Measurements from ENCODE around the gene CREBL2. TPM values are rescaled to one million over a fixed set of nuclear protein-coding genes. Genes with fewer than 3 reads are reported as not detected.

The CREBL2 gene
- total RNA-seq, 1 donor from 2014 or later = 26.9 TPM

DNA sequence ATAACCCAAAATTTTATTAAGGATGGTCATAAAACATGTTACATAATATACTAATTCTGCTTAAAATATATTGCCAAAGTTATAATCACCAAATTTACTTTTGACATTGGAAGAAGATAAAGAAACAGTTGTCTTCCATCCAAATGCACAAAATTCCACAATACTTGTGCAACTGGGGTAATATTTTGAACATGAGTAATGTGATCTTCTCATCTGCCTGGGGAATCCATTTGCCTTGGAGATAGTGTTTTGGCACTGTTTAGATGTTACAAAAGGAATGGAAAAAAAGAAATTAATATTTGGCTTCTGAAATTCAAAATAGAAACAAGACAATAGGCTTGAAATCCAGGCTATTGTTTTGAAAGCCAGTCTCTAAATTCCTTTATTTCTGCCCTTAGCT lies 75.2 kb downstream of the CREBL2 start:
- peaks cover 12% of the 10 kb centered on the region for H3K4me1 Mint-ChIP-seq (ENCODE audit: unreplicated experiment)
- H3K9me3 Mint-ChIP-seq (ENCODE audit: unreplicated experiment) = no peaks in the 10 kb centered on the region
- no peak overlapping the region for H3K4me3 Mint-ChIP-seq (ENCODE audit: unreplicated experiment)
- no peaks in the 10 kb centered on the region for H3K27me3 Mint-ChIP-seq (ENCODE audit: unreplicated experiment)
- DNase-seq (ENCODE audit: low spot score) = no peak
- H3K27ac Mint-ChIP-seq (ENCODE audit: unreplicated experiment) = no peak overlapping the region
- no peak for TF ChIP-seq CTCF (IDR thresholded peaks at IDR 0.05; ENCODE audit: unreplicated experiment)
- H3K36me3 Mint-ChIP-seq (ENCODE audit: low read depth, unreplicated experiment) = no peaks in the 10 kb centered on the region

- Mint-ChIP-seq H3K36me3 (ENCODE audit: low read depth, unreplicated experiment) (no peaks in the 10 kb centered on the region), H3K4me1 (ENCODE audit: unreplicated experiment) (peaks cover 6% of the 10 kb centered on the region), H3K9me3 (ENCODE audit: unreplicated experiment) (no peaks in the 10 kb centered on the region), H3K27me3 (ENCODE audit: unreplicated experiment) (no peaks in the 10 kb centered on the region), H3K27ac (ENCODE audit: unreplicated experiment) (no peak overlapping the region), H3K4me3 (ENCODE audit: unreplicated experiment) (no peak overlapping the region)
- no peak for DNase-seq (ENCODE audit: low spot score)
- TF ChIP-seq CTCF (IDR thresholded peaks at IDR 0.05; ENCODE audit: unreplicated experiment) = no peak
Observed at GRCh38 chr12:12689647-12690300, 78.1 kb downstream of the CREBL2 start.

- H3K27ac Mint-ChIP-seq (ENCODE audit: unreplicated experiment) = no peak overlapping the region
- TF ChIP-seq CTCF (IDR thresholded peaks at IDR 0.05; ENCODE audit: unreplicated experiment) = no peak
- no peak overlapping the region for H3K4me3 Mint-ChIP-seq (ENCODE audit: unreplicated experiment)
- H3K36me3 Mint-ChIP-seq (ENCODE audit: low read depth, unreplicated experiment) = peaks cover 4% of the 10 kb centered on the region
- H3K27me3 Mint-ChIP-seq (ENCODE audit: unreplicated experiment) = no peaks in the 10 kb centered on the region
- no peaks in the 10 kb centered on the region for H3K9me3 Mint-ChIP-seq (ENCODE audit: unreplicated experiment)
- H3K4me1 Mint-ChIP-seq (ENCODE audit: unreplicated experiment) = peaks cover 6% of the 10 kb centered on the region
- DNase-seq (ENCODE audit: low spot score) = no peak
Observed at GRCh38 chr12:12691549-12691948, 79.9 kb downstream of the CREBL2 start.

GRCh38 chr12:12693111-12693671 lies 81.5 kb downstream of the CREBL2 start:
- H3K27me3 Mint-ChIP-seq (ENCODE audit: unreplicated experiment) = no peaks in the 10 kb centered on the region
- TF ChIP-seq CTCF (IDR thresholded peaks at IDR 0.05; ENCODE audit: unreplicated experiment) = no peak
- peaks cover 6% of the 10 kb centered on the region for H3K4me1 Mint-ChIP-seq (ENCODE audit: unreplicated experiment)
- peaks cover 4% of the 10 kb centered on the region for H3K36me3 Mint-ChIP-seq (ENCODE audit: low read depth, unreplicated experiment)
- DNase-seq (ENCODE audit: low spot score) = no peak
- H3K27ac Mint-ChIP-seq (ENCODE audit: unreplicated experiment) = no peak overlapping the region
- no peak overlapping the region for H3K4me3 Mint-ChIP-seq (ENCODE audit: unreplicated experiment)
- H3K9me3 Mint-ChIP-seq (ENCODE audit: unreplicated experiment) = no peaks in the 10 kb centered on the region

Other genes starting within 250 kb of the CREBL2 start
- gene DUSP16, start 49.0 kb upstream of the CREBL2 start, total RNA-seq (ENCODE audit: unreplicated experiment) = 12.9 TPM
- 4.0 TPM for gene GPR19, start 84.3 kb downstream of the CREBL2 start, total RNA-seq (ENCODE audit: unreplicated experiment)
- 34.6 TPM for gene CDKN1B, start 105.5 kb downstream of the CREBL2 start, total RNA-seq (ENCODE audit: unreplicated experiment)
- gene APOLD1, start 173.8 kb downstream of the CREBL2 start, total RNA-seq (ENCODE audit: unreplicated experiment) = 5.2 TPM
- gene DDX47, start 201.5 kb downstream of the CREBL2 start, total RNA-seq (ENCODE audit: unreplicated experiment) = 45.1 TPM